GM23338 (cell line): ENCODE data around the gene SLC25A44. TPM values are rescaled to one million over a fixed set of nuclear protein-coding genes. Genes with fewer than 3 reads are reported as not detected.

Experiments used
- ATAC-seq: fragments of 200-7000 bp; cut with Tn5 transposase; 3 replicates; pipeline ENCODE4 v1.9.1; 2020
- DNase-seq: peaks from one replicate; pipeline ENCODE4 v3.0.0-alpha.2; 2015; ENCODE audit warnings: low spot score
- H2AFZ ChIP-seq: fragments of 200-600 bp; sonication (generic); 2 replicates; pipeline ENCODE4 v1.8.0; 2016; ENCODE audit warnings: antibody characterized with exemption, mild to moderate bottlenecking, moderate library complexity
- H3F3A ChIP-seq: fragments of 200-600 bp; sonication (generic); replicated peaks from 2 replicates; pipeline ENCODE4 v1.8.0; 2017; ENCODE audit warnings: antibody characterized with exemption, mixed run types, low read depth
- H3K27ac ChIP-seq: fragments of 200-600 bp; sonication (generic); 2 replicates; pipeline ENCODE4 v1.6.1; 2016; ENCODE audit warnings: low read depth
- H3K27me3 ChIP-seq: fragments of 200-600 bp; sonication (generic); 2 replicates; pipeline ENCODE4 v1.8.0; 2016; ENCODE audit warnings: mild to moderate bottlenecking, mixed run types, moderate library complexity; ENCODE audit not compliant: insufficient read depth
- H3K36me3 ChIP-seq: fragments of 200-600 bp; sonication (generic); 2 replicates; pipeline ENCODE4 v1.8.0; 2016; ENCODE audit warnings: mild to moderate bottlenecking; ENCODE audit not compliant: insufficient read depth
- H3K4me1 ChIP-seq: fragments of 200-600 bp; sonication (generic); 2 replicates; pipeline ENCODE4 v1.8.0; 2016; ENCODE audit warnings: mild to moderate bottlenecking, moderate library complexity; ENCODE audit not compliant: insufficient read depth
- H3K4me2 ChIP-seq: fragments of 200-600 bp; sonication (generic); 2 replicates; pipeline ENCODE4 v1.7.1; 2017; ENCODE audit warnings: mixed run types
- H3K4me3 ChIP-seq: fragments of 200-600 bp; sonication (generic); 2 replicates; pipeline ENCODE4 v1.6.1; 2016; ENCODE audit warnings: mixed run types
- H3K79me2 ChIP-seq: fragments of 200-600 bp; sonication (generic); replicated peaks from 2 replicates; pipeline ENCODE4 v1.8.0; 2017; ENCODE audit warnings: mild to moderate bottlenecking; ENCODE audit not compliant: insufficient read depth
- H3K9me2 ChIP-seq: fragments of 200-600 bp; sonication (generic); 2 replicates; pipeline ENCODE4 v1.8.0; 2017; ENCODE audit not compliant: insufficient read depth
- H4K20me1 ChIP-seq: fragments of 200-600 bp; sonication (generic); replicated peaks from 2 replicates; pipeline ENCODE4 v1.8.0; 2017; ENCODE audit warnings: mild to moderate bottlenecking; ENCODE audit not compliant: insufficient read depth
- H3K27ac Mint-ChIP-seq: 2 replicates; pipeline ENCODE4 v1.8.0; 2020; ENCODE audit warnings: inconsistent platforms, mild to moderate bottlenecking, moderate library complexity, mixed read lengths
- H3K27me3 Mint-ChIP-seq: 3 replicates; pipeline ENCODE4 v1.8.0; 2022; ENCODE audit warnings: low read depth, mild to moderate bottlenecking, moderate library complexity, mixed read lengths, inconsistent platforms; ENCODE audit not compliant: insufficient read depth, poor library complexity
- H3K36me3 Mint-ChIP-seq: 3 replicates; pipeline ENCODE4 v1.8.0; 2021; ENCODE audit warnings: low read depth, mild to moderate bottlenecking, inconsistent platforms, moderate library complexity, mixed read lengths
- H3K4me1 Mint-ChIP-seq: 3 replicates; pipeline ENCODE4 v1.8.0; 2020; ENCODE audit warnings: mild to moderate bottlenecking, inconsistent platforms, mixed read lengths
- H3K4me3 Mint-ChIP-seq: 3 replicates; pipeline ENCODE4 v1.8.0; 2021; ENCODE audit warnings: moderate library complexity, mild to moderate bottlenecking, inconsistent platforms, mixed read lengths
- H3K9me3 Mint-ChIP-seq: 3 replicates; pipeline ENCODE4 v1.8.0; 2020; ENCODE audit warnings: moderate library complexity, mild to moderate bottlenecking, inconsistent platforms, mixed read lengths
- CREB1 ChIP-seq: fragments of 250-450 bp; sonication (Bioruptor Pico); IDR thresholded peaks from 2 replicates; pipeline ENCODE4 v1.5.0; 2020; ENCODE audit warnings: low read depth, mild to moderate bottlenecking, moderate library complexity
- CTCF ChIP-seq, 2 experiments: fragments of 200-600 bp in 1 of 2; sonication (generic) in 1 of 2; conservative IDR thresholded peaks; 2 replicates each; pipeline versions ENCODE4 v1.5.1 to v1.6.1; 2016 to 2017; ENCODE audit warnings: antibody characterized with exemption in 2 of 2, low read depth in 2 of 2, mild to moderate bottlenecking in 2 of 2, moderate library complexity in 1 of 2
- ETS1 ChIP-seq: IDR thresholded peaks from 2 replicates; pipeline ENCODE4 v1.6.1; 2016; ENCODE audit warnings: antibody characterized with exemption
- EZH2 ChIP-seq: fragments of 200-600 bp; sonication (generic); IDR thresholded peaks from one replicate; pipeline ENCODE4 v1.8.0; 2017; ENCODE audit warnings: antibody characterized with exemption, mild to moderate bottlenecking, low read depth; ENCODE audit not compliant: unreplicated experiment
- EZH2phosphoT487 ChIP-seq: fragments of 200-600 bp; sonication (generic); IDR thresholded peaks from one replicate; pipeline ENCODE4 v1.8.1; 2018; ENCODE audit warnings: antibody characterized with exemption; ENCODE audit not compliant: unreplicated experiment
- JUNB ChIP-seq: IDR thresholded peaks from one replicate; pipeline ENCODE4 v1.6.1; 2016; ENCODE audit warnings: antibody characterized with exemption; ENCODE audit not compliant: unreplicated experiment
- REST ChIP-seq: IDR thresholded peaks from one replicate; pipeline ENCODE4 v1.6.1; 2018; ENCODE audit warnings: antibody characterized with exemption; ENCODE audit not compliant: unreplicated experiment
- STAT1 ChIP-seq: IDR thresholded peaks from one replicate; pipeline ENCODE4 v1.6.1; 2016; ENCODE audit warnings: antibody characterized with exemption; ENCODE audit not compliant: unreplicated experiment
- ZNF331 ChIP-seq: fragments of 250-450 bp; sonication (Bioruptor Pico); IDR thresholded peaks from 2 replicates; pipeline ENCODE4 v1.5.0; 2020; ENCODE audit warnings: low read depth, mild to moderate bottlenecking, moderate library complexity
- ZNF462 ChIP-seq: fragments of 250-450 bp; sonication (Bioruptor Pico); IDR thresholded peaks from 2 replicates; pipeline ENCODE4 v1.5.0; 2020; ENCODE audit warnings: mild to moderate bottlenecking, moderate library complexity
- polyA plus RNA-seq: library from polyadenylated mRNA; unstranded; fragments of >200 nt; fragmentation: Nextera tagmentation; extraction: Ambion mirVana; gene quantifications from 2 replicates; pipeline ENCODE4 v1.2.1, GENCODE V29; 2016
- total RNA-seq: library from RNA; depleted of rRNA; stranded (reverse); fragments of >200 nt; shearing (Covaris generic); gene quantifications from 2 replicates; pipeline ENCODE4 v1.2.3, GENCODE V29; 2014

The SLC25A44 gene
- total and polyA plus RNA-seq, 2 experiments from 2014 or later = 7.0 to 25.1 TPM

GRCh38 chr1:156221986-156222692 lies 28.2 kb downstream of the SLC25A44 start (continued):
- no peak for TF ChIP-seq ETS1

GRCh38 chr1:156225677-156226014 lies 31.7 kb downstream of the SLC25A44 start:
- H3F3A ChIP-seq = peaks cover 20% of the 10 kb centered on the region
- peaks cover 55% of the 10 kb centered on the region for H3K36me3 Mint-ChIP-seq
- H3K4me2 ChIP-seq = no peak overlapping the region
- peaks cover 4% of the 10 kb centered on the region; the same call in 2 of the 3 replicates for H3K4me1 Mint-ChIP-seq
- H3K36me3 ChIP-seq = peaks cover 17% of the 10 kb centered on the region; the same call in 1 of the 2 replicates
- no peak overlapping the region for H2AFZ ChIP-seq
- no peak overlapping the region for H3K4me3 Mint-ChIP-seq
- no peak for ATAC-seq
- no peaks in the 10 kb centered on the region for H3K27me3 ChIP-seq
- H3K9me3 Mint-ChIP-seq = no peaks in the 10 kb centered on the region
- H3K27ac ChIP-seq = 0 out of 2 replicates have a peak overlapping the region, but pooled peaks have one; percentile 9
- no peak for DNase-seq
- H3K79me2 ChIP-seq = peaks cover 9% of the 10 kb centered on the region; the same call in 1 of the 2 replicates
- peak overlapping the region; percentile 19 for H3K27ac Mint-ChIP-seq
- H3K4me3 ChIP-seq = no peak overlapping the region
- 0 out of 2 replicates have a peak, but pooled peaks cover 3% of the 10 kb centered on the region for H4K20me1 ChIP-seq
- no peaks in the 10 kb centered on the region for H3K27me3 Mint-ChIP-seq
- no peaks in the 10 kb centered on the region for H3K9me2 ChIP-seq
- no peaks in the 10 kb centered on the region for H3K4me1 ChIP-seq
- TF ChIP-seq EZH2 (no peak), JUNB (no peak), ZNF462 (CRISPR knock-in tag) (no peak), ETS1 (no peak), STAT1 (no peak), ZNF331 (CRISPR knock-in tag) (no peak), EZH2phosphoT487 (no peak), REST (no peak), CREB1 (no peak), CTCF (conservative IDR thresholded peaks at IDR 0.05; ENCODE audit: low read depth in 2 of 2) (no peak)
